T-helper 2 cell treated with Interferon-gamma antibody and Interleukin-4, amounts not matched to agents 100 ng/mL and 5 ng/mL, for 36 hours (primary cell): Measurements from ENCODE around the gene PPP4R1. TPM values are rescaled to one million over a fixed set of nuclear protein-coding genes. Genes with fewer than 3 reads are reported as not detected.

Experiments used
- intact Hi-C: fragments of 100-400 bp; cut with micrococcal nuclease; formaldehyde crosslinking; loops from one replicate; pipeline ENCODE4 v1.15.1; 2023
- total RNA-seq: library from RNA; stranded (reverse); gene quantifications from 2 replicates; pipeline ENCODE4 v1.2.3, GENCODE V29; 2022

The PPP4R1 gene
- total RNA-seq, 1 donor from 2014 or later: 43.3 TPM

DNA sequence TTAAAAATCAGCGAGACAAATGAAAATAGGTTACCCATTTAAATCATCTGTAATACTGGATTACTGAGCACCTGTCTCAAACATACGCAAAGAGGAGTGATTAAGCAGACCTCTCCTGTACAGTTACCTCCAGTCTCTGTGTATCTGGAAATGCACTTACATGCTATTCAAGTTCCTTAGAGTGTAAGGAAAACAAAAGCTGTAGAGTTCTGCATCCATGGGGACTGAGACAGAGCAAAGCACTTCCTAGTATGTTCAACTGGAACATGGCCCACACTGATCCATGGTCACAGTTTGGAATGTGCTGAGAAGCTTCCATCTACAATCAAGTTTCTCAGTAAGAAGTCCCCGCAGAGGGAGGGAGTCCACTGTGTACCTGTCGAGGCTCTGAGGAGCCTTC lies 63.9 kb downstream of the PPP4R1 start:
- intact Hi-C loops: no loop called here

DNA sequence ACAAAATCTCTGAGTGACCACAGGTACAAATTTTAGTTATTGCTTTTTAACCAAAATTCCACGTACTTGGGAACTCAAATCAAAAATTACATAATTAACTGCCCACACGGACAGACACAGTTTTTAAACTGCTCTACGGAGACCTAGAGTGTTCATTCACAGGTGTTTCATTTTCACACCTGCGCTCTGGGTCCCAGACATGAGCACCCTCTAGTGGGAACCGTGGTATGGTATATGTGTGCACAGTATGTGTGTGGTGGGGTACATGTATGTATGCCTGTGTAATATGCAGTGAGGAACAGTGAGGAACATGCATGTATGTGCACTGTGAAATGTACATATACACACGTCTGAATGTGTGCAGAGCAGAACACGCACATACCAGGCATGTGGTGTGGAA lies 65.0 kb downstream of the PPP4R1 start:
- intact Hi-C loops: no loop called here

DNA sequence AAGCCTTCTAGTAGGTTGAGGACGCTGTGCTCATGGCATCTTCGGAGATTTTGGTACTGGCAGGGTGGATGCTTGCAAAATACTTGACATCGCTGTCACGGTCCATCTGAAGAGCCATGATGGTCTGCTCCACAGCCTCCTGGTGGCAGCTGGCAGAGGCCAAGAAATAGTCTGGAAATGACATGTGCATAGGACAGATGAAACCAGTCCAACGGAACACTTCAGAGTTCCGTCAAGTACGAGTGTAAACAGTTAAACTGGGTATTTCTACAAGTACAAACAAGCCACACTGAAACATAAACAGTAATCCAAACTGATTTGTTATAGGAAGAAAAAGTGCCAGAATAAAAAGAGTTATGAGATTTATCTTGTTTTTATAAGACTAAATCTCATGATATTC lies 66.6 kb downstream of the PPP4R1 start:
- intact Hi-C loops: no loop called here

DNA sequence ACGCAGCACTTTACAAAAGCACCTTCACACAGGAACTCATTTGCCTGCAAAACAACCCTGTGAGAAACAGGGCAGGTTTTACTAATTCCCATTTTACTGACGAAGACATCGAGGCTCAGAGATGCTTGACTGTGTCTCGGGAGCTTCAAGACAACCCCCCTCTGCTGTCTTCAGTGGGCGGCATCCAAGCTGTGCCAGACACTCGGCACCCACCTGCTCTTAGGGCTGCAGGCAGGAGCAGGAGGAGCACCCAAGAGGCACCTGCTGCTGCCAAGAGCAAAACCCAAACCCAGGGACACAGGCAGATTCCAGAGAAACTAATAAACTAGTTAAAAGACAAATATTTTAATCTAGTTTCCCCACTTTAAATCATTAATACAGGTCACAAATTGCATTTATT lies 67.9 kb downstream of the PPP4R1 start:
- intact Hi-C loops: no loop called here

DNA sequence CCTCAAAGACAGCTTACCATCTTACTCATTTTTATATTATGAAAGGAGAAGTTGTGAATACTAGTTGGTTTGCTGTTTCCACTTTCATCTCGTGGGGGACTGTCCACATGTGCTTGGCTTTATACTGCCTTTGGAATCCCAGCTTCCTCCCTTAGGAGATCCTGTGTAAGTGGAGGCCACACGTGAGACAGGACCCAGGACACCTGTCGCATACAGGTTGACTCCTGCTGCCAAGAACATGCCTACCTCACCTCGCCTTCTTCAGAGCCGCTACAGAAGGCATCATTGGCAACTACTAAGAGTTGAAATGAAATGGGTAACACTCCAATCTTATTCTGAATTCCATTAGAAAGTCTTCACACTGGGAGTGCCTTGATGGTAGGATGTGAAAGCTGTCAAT lies 69.3 kb downstream of the PPP4R1 start:
- intact Hi-C loops: no loop called here

DNA sequence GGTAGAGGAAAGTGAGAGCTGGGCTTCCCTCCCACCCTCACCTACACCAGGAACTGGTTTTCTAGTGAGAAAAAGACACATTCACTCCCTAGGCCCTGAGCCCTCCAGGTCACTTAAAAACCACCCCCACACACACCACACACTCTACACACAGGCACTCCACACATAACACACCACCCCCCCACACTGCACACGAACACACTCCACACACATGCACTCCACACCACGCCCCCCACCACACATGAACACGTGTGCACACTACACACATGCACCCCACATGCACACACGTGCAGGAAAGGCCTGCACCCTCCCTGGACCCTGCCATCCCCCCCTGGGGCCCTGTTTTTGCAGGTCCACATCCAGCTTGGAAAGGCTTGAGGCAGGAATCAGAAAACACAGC lies 71.4 kb downstream of the PPP4R1 start:
- intact Hi-C loops: no loop called here

DNA sequence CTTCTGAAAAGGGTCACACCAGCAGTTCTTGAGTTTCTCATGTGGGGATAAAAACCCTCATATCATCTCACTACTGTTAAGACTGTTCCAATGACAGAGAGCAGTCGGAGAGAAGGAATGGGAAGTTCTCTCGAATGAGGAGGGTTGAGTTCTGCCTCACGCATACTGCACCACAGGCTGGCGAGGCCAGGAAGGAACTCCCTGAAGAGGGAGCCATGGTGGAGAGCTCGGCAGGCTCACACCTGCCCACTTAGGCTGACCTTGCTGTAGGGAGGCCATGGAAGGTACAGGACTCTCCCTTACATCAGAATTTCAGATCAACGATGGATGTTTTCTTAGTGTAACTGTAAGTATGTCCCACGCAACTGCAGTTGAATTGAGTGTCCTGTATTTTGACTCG lies 74.4 kb downstream of the PPP4R1 start:
- intact Hi-C loops: no loop called here

DNA sequence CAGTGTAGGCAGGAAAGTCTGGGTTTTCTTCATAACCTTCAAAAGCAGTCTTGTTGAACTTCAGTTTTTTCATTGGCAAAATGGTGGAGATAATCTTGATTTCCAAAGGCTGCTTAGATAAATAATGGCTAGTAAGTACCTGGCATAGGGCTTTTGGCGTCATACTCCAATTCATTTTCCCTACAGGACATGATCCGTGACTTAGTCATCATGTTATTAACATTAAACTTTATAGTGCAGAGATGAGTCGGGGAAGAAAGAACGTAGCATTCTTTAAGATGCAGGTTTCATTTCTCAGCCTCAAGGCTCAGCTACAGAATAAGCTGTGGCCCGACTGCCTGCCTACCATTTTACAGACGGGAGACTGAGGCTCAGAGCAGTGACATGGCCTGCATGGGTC lies 75.1 kb downstream of the PPP4R1 start:
- intact Hi-C loops: no loop called here

DNA sequence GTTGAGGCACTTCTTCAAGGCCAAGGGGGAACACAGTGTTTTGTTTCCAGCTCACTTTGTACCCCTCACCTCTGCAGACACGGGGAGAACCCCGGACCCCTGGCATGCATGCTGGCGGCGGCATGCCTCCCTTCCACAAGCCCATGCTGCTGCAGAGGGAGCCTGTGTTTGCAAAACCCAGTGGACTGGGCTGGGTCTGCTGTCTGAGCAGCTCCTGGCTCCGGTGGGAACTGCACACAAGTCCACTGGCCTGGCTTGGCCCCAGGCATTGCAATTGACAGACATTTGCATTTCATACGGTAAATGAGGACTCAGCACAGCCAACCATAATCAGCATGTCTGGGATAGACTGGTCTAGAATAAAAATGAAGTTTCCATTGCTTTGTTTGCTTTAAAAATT lies 76.7 kb downstream of the PPP4R1 start:
- intact Hi-C loops: no loop called here

DNA sequence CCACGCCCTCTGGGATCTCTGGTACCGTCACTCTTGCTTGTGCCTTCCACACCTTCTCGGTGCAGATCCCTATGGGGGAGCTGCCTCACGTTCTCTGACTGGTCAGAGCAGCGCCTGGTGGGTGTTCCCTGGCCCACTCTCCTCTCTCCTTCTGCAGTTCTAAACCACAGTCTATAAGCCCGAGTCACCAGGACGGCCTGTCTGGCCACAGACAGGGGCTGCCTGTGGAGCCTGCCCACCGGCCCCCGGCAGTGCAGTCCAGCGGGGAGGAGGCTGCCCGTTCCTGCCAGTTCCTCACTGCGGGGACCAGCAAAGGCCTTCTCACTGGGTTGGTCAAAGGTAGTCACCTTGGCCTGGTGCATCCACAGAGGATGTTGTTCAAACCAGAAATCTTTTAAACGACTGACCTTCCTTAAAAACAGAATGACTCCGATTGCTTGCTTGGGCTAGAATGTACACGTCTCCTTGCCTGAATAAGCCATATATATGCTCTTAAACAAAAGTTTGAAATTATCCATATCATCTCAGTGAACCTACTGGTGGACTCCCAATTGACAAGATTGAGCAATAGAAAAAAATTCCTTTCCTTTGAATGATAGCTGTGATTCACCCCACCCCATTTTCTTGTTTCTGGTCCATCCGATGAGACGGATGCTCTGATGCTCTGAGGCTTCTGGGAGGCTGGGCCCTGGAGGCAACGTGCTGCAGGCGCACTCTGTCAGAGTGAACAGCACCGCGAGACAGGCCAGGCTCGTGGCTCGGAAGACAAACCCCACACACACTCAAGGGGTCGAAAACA lies 77.8 kb downstream of the PPP4R1 start:
- intact Hi-C loops: no loop called here

DNA sequence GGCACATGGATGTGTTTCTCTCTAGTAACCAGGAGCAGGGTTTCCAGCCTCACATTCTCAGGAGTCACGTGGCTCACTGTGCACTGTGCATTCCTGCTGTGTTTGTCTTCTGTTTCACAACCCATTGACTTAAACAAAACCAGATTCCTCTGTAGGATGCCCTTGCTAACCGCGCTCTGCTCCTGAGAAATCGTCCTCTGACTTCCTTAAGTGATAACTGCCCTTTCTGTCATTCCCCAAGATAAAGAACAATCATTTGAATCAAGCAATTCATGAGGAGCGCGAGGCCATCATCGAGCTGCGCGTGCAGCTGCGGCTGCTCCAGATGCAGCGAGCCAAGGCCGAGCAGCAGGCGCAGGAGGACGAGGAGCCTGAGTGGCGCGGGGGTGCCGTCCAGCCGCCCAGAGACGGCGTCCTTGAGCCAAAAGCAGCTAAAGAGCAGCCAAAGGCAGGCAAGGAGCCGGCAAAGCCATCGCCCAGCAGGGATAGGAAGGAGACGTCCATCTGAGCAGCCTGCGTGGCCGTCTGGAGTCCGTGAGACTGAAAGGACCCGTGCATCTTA lies 78.8 kb downstream of the PPP4R1 start:
- intact Hi-C loops: no loop called here

DNA sequence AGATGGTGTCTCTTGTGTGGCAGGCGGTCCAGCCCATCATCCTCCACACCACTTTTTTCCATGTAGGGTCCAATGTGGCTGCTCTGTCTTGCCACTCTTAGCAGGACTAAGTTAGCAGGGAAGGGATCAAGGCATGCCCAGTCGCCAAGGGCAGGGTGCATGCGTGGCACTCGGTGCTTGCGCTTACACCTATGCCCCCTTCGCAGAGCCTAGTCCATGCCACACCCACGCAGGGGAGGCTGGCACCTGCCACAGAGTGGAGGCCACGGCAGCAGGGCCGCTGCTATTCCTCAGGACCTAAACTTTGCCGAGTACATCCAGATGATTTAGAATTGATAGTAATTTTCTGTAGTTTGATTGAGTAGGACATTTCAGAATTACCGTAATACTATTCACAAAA lies 79.5 kb downstream of the PPP4R1 start:
- intact Hi-C loops: no loop called here

DNA sequence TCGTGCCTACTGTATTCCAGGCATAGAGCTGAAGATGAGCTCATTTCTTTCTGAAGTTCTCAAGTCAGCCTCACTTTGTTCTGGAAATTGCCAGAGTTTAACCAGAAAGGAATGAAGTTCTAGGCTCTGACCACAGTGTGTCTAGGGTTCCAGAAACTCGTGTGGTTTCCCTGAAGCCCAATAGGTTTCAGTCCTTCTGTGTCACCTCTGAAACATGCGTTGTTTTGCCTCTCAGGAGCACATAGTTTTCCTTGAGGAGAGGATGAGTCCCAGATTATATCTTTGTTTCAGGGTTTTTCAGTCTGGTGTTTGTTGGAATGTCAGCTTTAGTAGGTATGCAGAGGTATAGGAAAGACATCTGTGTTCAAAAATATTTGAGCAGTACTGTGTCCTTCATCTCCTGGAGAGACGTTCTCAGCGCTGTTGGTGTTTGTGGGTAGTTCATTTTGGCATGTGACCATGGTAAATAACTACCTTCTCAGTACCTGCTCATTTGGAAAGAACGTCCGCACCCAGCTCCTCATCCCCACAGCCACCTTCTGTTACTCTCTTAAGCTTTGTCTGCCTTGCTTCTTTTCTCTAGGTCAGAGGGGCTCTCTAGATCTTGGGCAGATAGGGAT lies 82.5 kb downstream of the PPP4R1 start:
- intact Hi-C loops: no loop called here

DNA sequence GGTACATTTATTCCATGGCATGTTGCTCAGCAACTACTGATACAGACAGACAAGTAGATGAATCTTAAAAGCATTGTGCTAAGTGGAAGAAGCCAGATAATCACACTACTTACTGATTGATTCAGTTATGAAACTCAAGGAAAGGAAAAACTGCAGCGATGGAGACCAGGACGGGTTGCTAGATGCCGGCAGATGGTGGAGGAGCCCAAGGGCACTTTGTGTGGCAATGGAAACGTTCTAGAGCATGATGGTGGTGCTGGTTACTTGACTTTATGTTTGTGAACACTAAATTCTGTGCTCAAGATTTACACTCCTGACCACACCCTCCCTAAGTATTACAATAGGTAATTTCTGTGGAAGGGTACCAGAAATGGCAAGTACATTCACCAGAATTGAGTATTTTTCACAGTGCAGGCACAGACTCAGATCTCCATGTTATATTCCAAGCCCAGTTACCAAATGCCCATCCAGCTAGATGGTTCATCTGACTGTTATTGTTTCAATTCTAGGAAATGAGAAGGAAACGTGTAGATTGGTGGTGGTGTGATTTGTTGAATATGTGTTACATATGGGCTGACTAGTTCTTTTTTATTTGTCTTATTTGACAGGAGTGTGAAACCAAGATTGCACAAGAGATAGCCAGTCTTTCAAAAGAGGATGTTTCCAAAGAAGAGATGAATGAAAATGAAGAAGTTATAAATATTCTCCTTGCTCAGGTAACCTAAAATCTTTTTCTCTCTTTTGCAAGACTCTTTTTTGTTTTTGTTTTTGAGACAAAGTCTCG lies 83.9 kb downstream of the PPP4R1 start:
- intact Hi-C loops: no loop called here

DNA sequence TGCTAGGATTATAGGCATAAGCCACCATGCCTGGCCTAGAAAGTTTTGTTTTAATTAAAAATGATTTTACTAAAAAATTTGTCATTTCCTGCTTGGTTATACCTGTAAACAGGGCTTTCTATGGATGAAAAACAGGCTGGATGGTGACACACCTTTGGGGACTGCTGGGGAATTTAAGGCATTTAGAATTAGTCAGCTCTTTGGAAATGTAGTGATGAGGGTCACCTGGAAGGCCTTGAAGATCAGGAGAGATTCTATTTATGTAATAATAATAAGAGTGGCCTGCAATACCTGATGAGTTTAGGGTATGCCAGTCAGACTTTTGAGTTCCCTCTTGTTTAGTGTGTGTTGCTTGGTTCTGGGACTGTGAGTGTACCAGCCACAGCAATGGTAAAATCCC lies 87.9 kb downstream of the PPP4R1 start:
- intact Hi-C loops: no loop called here

DNA sequence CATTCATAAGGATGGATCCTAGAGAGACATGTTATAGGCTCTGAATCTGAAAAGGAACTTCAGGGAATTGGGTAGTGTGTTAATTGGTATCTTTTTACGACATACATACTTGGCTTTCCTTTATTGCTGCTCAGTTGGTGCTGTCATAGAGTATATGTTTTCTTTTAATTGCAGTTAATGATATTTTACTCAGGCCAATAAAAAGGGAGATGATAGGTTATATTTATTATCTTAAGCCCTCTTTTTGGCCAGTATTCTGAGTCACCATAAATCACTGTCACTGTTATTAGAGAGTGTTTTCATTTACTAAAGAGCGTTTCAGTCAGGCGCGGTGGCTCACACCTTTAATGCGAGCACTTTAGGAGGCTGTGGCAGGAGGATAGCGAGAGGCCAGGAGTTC lies 91.4 kb downstream of the PPP4R1 start:
- intact Hi-C loops: no loop called here

DNA sequence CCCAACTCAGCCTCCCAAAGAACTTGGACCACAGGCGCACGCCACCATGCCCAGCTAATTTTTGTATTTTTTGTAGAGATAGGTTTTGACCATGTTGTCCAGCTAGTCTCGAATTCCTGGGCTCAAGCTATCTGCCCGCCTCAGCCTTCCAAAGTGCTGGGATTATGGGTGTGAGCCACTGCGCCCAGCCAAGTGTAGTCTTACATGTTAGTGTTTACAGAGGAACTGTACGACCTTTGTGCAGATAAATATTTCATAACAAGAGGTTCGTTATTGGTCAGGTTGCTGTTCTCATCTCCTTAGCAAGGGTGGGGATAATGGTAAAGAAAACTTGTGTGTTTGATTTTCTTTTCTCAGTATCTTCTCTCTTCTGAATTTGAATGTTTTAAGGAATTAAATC lies 92.6 kb downstream of the PPP4R1 start:
- intact Hi-C loops: no loop called here

DNA sequence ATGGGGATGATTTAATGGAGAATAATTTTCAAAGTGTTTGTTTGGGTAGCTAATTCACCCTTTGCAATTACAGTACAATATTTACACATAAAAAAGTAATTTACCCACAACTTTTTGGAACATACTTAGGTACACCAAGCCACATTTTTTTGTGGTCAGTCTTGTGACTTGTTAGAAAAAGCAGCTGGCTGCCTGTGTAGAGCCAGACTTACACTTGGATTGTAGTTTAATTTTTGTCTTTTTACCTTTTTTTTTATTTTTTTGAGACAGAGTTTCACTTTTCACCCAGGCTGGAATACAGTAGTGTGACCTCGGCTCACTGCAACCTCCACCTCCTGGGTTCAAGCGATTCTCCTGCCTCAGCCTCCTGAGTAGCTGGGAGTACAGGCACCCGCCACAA lies 93.7 kb downstream of the PPP4R1 start:
- intact Hi-C loops: no loop called here

DNA sequence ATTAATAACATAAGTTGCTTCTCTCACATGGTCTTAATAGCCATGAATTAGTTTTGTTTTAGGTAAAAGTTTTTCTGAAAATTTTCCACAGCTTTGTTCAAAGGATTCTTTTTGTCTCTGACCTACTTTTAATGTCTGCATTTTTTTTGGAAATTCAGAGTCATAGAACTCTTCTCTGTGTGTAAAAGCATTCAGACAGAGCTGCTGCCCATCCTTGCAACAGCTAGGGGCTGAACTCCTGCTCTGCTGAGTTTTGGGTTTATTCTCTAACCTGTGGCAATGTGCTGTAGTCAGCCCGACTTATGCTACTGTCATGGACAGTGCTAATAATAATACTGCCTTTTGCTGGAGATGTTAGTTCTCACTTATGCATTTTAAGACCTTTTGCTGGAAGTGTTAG lies 95.0 kb downstream of the PPP4R1 start:
- intact Hi-C loops: no loop called here

DNA sequence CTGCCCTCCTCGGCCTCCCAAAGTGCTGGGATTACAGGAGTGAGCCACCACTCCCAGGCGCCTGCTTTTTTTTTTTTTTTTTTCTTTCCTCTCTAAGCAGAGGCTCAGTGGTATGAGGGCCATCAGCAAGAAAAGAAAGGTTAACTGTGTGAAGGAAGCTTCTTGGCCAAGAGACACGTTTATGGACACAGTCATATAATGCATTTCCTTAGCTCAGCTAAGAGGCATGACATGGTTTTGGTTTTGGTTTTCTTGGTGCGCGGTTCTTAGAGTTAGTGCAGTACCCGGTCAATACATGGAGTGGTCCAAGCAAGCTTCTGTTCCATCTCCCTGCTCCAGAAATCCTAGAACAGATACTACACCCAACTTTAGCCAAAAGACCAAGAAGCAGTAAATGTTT lies 96.5 kb downstream of the PPP4R1 start:
- intact Hi-C loops: no loop called here

DNA sequence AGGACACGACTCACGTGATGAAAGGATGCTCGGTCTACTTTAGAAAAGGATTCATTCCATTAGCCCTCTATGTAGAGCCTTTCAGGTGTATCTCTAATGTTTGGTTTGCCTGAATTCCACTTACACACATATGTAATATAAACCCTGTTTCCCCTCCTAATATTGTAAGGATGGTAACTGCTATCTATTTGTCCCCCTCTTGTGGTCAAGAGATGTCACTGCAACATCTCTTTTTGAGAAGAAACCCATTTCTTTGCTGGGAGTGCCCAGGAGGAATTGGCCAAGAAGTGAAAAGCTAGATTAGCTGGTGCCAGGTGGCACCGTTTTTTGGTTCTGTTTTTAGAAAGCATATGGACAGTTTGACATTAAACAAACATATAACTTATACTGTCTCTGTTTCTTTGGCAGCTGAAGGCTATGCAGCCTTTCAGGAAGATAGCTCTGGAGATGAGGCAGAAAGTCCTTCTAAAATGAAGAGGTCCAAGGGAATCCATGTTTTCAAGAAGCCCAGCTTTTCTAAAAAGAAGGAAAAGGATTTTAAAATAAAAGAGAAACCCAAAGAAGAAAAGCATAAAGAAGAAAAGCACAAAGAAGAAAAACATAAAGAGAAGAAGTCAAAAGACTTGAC lies 97.8 kb downstream of the PPP4R1 start:
- intact Hi-C loops: loop anchor here (1.0 kb wide), 3 partner anchors 41 to 443 kb away; partner anchors contain the start of genes RALBP1 and TWSG1
